H7 (cell line): ENCODE data around the gene ZBED1. TPM values are rescaled to one million over a fixed set of nuclear protein-coding genes. Genes with fewer than 3 reads are reported as not detected.
"Not testable (repeated sequence)": the region's sequence is repeated elsewhere in the genome, so short reads cannot be mapped to it uniquely, and the experiment has no call there.

Source experiments
- DNase-seq: peaks from one replicate; pipeline ENCODE4 v3.0.0; 2012
- H3K27me3 ChIP-seq: 2 replicates; pipeline ENCODE4 v1.6.0; 2011; ENCODE audit warnings: mild to moderate bottlenecking, low read length; ENCODE audit not compliant: control insufficient read depth, insufficient read depth
- H3K36me3 ChIP-seq: replicated peaks from 2 replicates; pipeline ENCODE4 v1.5.1; 2011; ENCODE audit warnings: low read length; ENCODE audit not compliant: control insufficient read depth, insufficient read depth
- H3K4me3 ChIP-seq: 2 replicates; pipeline ENCODE4 v1.5.1; 2011; ENCODE audit warnings: low read depth, mild to moderate bottlenecking, control low read depth, low read length, moderate library complexity; ENCODE audit not compliant: insufficient read depth
- total RNA-seq: library from RNA; depleted of rRNA; stranded (reverse); fragments of >200 nt; shearing (Covaris generic); gene quantifications from 2 replicates; pipeline ENCODE4 v1.2.3, GENCODE V29; 2014

The ZBED1 gene
- total RNA-seq, 1 experiment from 2014 or later, result 59.1 TPM

GRCh38 chrX:2534261-2535021 lies 33.7 kb upstream of the ZBED1 start:
- DNase-seq, H3K27me3 ChIP-seq: not testable (repeated sequence)

GRCh38 chrX:2533424-2533823 lies 32.6 kb upstream of the ZBED1 start:
- H3K4me3 ChIP-seq, result no peak overlapping the region
- H3K27me3 ChIP-seq, result no peaks in the 10 kb centered on the region
- H3K36me3 ChIP-seq, result no peaks in the 10 kb centered on the region
- DNase-seq, result no peak

More at GRCh38 chrX:2534261-2535021, 33.7 kb upstream of the ZBED1 start:
- H3K36me3 ChIP-seq, H3K4me3 ChIP-seq: not testable (repeated sequence)

GRCh38 chrX:2526390-2526789 lies 25.6 kb upstream of the ZBED1 start:
- Histone ChIP-seq H3K36me3 (no peaks in the 10 kb centered on the region), H3K4me3 (no peak overlapping the region), H3K27me3 (no peaks in the 10 kb centered on the region)
- DNase-seq, result no peak

GRCh38 chrX:2523911-2524310 lies 23.1 kb upstream of the ZBED1 start:
- no peaks in the 10 kb centered on the region for H3K27me3 ChIP-seq
- no peaks in the 10 kb centered on the region for H3K36me3 ChIP-seq
- no peak overlapping the region for H3K4me3 ChIP-seq
- DNase-seq, result peak; percentile 48

GRCh38 chrX:2521927-2522386 lies 21.2 kb upstream of the ZBED1 start:
- no peaks in the 10 kb centered on the region for H3K36me3 ChIP-seq
- no peaks in the 10 kb centered on the region for H3K27me3 ChIP-seq
- no peak overlapping the region for H3K4me3 ChIP-seq
- no peak for DNase-seq

GRCh38 chrX:2521092-2521926 lies 20.5 kb upstream of the ZBED1 start:
- Histone ChIP-seq H3K27me3 (no peaks in the 10 kb centered on the region), H3K36me3 (no peaks in the 10 kb centered on the region), H3K4me3 (no peak overlapping the region)
- no peak for DNase-seq

GRCh38 chrX:2520539-2520938 lies 19.8 kb upstream of the ZBED1 start:
- H3K27me3 ChIP-seq, result no peaks in the 10 kb centered on the region
- DNase-seq, result no peak
- no peaks in the 10 kb centered on the region for H3K36me3 ChIP-seq
- no peak overlapping the region for H3K4me3 ChIP-seq

GRCh38 chrX:2519638-2520037 lies 18.9 kb upstream of the ZBED1 start:
- H3K4me3 ChIP-seq, DNase-seq, H3K36me3 ChIP-seq, H3K27me3 ChIP-seq: not testable (repeated sequence)

GRCh38 chrX:2517055-2517454 lies 16.3 kb upstream of the ZBED1 start:
- H3K4me3 ChIP-seq, result no peak overlapping the region
- DNase-seq, result no peak
- H3K36me3 ChIP-seq, result no peaks in the 10 kb centered on the region
- no peaks in the 10 kb centered on the region for H3K27me3 ChIP-seq

- no peaks in the 10 kb centered on the region for H3K27me3 ChIP-seq
- no peak overlapping the region for H3K4me3 ChIP-seq
- no peaks in the 10 kb centered on the region for H3K36me3 ChIP-seq
- DNase-seq, result no peak
These were observed 15.8 kb upstream of the ZBED1 start for GRCh38 chrX:2516623-2517022.

- DNase-seq, result no peak
- Histone ChIP-seq H3K27me3 (no peaks in the 10 kb centered on the region), H3K36me3 (no peaks in the 10 kb centered on the region), H3K4me3 (no peak overlapping the region)
These were observed 13.4 kb upstream of the ZBED1 start for GRCh38 chrX:2514131-2514530.

GRCh38 chrX:2513121-2513664 lies 12.4 kb upstream of the ZBED1 start:
- Histone ChIP-seq H3K4me3 (no peak overlapping the region), H3K36me3 (no peaks in the 10 kb centered on the region), H3K27me3 (no peaks in the 10 kb centered on the region)
- no peak for DNase-seq

- H3K27me3 ChIP-seq, result no peaks in the 10 kb centered on the region
- H3K4me3 ChIP-seq, result no peak overlapping the region
- H3K36me3 ChIP-seq, result no peaks in the 10 kb centered on the region
- DNase-seq, result no peak
These were observed 11.7 kb upstream of the ZBED1 start for GRCh38 chrX:2512501-2512900.

GRCh38 chrX:2511326-2511725 lies 10.6 kb upstream of the ZBED1 start:
- H3K36me3 ChIP-seq, result no peaks in the 10 kb centered on the region
- no peak overlapping the region for H3K4me3 ChIP-seq
- no peak for DNase-seq
- no peaks in the 10 kb centered on the region for H3K27me3 ChIP-seq
